H9 (cell line): ENCODE results near the gene CNOT4. TPM values are rescaled to one million over a fixed set of nuclear protein-coding genes. Genes with fewer than 3 reads are reported as not detected.

Source experiments
- DNase-seq: peaks from one replicate; pipeline ENCODE4 v3.0.0-alpha.2; 2017
- H2AFZ ChIP-seq: one replicate; pipeline ENCODE4 v1.6.1; 2013; ENCODE audit warnings: mild to moderate bottlenecking, low read length, control low read depth, moderate library complexity
- H2AK5ac ChIP-seq: 2 replicates; pipeline ENCODE4 v1.6.1; 2013; ENCODE audit warnings: low read length, control low read depth, mixed read lengths; ENCODE audit not compliant: insufficient read length
- H2BK120ac ChIP-seq: one replicate; pipeline ENCODE4 v1.6.1; 2013; ENCODE audit warnings: low read depth, mild to moderate bottlenecking, low read length, control low read depth, inconsistent platforms; ENCODE audit not compliant: poor library complexity, severe bottlenecking
- H2BK12ac ChIP-seq: 2 replicates; pipeline ENCODE4 v1.6.1; 2013; ENCODE audit warnings: low read length, control low read depth, mixed read lengths, low read depth; ENCODE audit not compliant: insufficient read length
- H2BK15ac ChIP-seq: 2 replicates; pipeline ENCODE4 v1.6.1; 2013; ENCODE audit warnings: low read depth, low read length, control low read depth
- H2BK20ac ChIP-seq: one replicate; pipeline ENCODE4 v1.6.1; 2013; ENCODE audit warnings: low read depth, mild to moderate bottlenecking, low read length, control low read depth, inconsistent platforms; ENCODE audit not compliant: poor library complexity, severe bottlenecking
- H2BK5ac ChIP-seq: 2 replicates; pipeline ENCODE4 v1.6.1; 2013; ENCODE audit warnings: low read length, control low read depth, mixed read lengths; ENCODE audit not compliant: insufficient read length
- H3K14ac ChIP-seq: 2 replicates; pipeline ENCODE4 v1.6.1; 2013; ENCODE audit warnings: low read length, control low read depth; ENCODE audit not compliant: insufficient read depth
- H3K18ac ChIP-seq: 2 replicates; pipeline ENCODE4 v1.6.1; 2013; ENCODE audit warnings: low read depth, mild to moderate bottlenecking, mixed read lengths, low read length, control low read depth; ENCODE audit not compliant: insufficient read length
- H3K23ac ChIP-seq: 2 replicates; pipeline ENCODE4 v1.6.1; 2013; ENCODE audit warnings: low read length, control low read depth, mixed read lengths, low read depth; ENCODE audit not compliant: insufficient read length
- H3K23me2 ChIP-seq: 2 replicates; pipeline ENCODE4 v1.6.1; 2013; ENCODE audit warnings: low read depth, mild to moderate bottlenecking, mixed read lengths, low read length, control low read depth; ENCODE audit not compliant: insufficient read length, poor library complexity, severe bottlenecking
- H3K27ac ChIP-seq: 2 replicates; pipeline ENCODE4 v1.5.1; 2013; ENCODE audit warnings: low read length, control low read depth, mixed read lengths, low read depth; ENCODE audit not compliant: insufficient read length
- H3K27me3 ChIP-seq: 2 replicates; pipeline ENCODE4 v1.6.1; 2013; ENCODE audit warnings: low read length, control low read depth, inconsistent platforms; ENCODE audit not compliant: insufficient read depth
- H3K4ac ChIP-seq: 2 replicates; pipeline ENCODE4 v1.6.1; 2013; ENCODE audit warnings: low read depth, mild to moderate bottlenecking, control low read depth, inconsistent platforms, low read length, moderate library complexity
- H3K4me1 ChIP-seq: 2 replicates; pipeline ENCODE4 v1.6.1; 2013; ENCODE audit warnings: low read length, control low read depth, inconsistent platforms; ENCODE audit not compliant: insufficient read depth
- H3K4me2 ChIP-seq: 2 replicates; pipeline ENCODE4 v1.6.1; 2013; ENCODE audit warnings: low read length, control low read depth, mixed read lengths; ENCODE audit not compliant: insufficient read length, insufficient read depth
- H3K56ac ChIP-seq: 2 replicates; pipeline ENCODE4 v1.6.1; 2013; ENCODE audit warnings: low read depth, mild to moderate bottlenecking, mixed read lengths, low read length, control low read depth; ENCODE audit not compliant: insufficient read length
- H3K79me1 ChIP-seq: 2 replicates; pipeline ENCODE4 v1.6.1; 2013; ENCODE audit warnings: low read depth, mild to moderate bottlenecking, moderate library complexity, low read length, control low read depth, inconsistent platforms; ENCODE audit not compliant: insufficient read depth, poor library complexity, severe bottlenecking
- H3K79me2 ChIP-seq: 2 replicates; pipeline ENCODE4 v1.6.1; 2013; ENCODE audit warnings: low read length, control low read depth, inconsistent platforms; ENCODE audit not compliant: insufficient read depth
- H3K9ac ChIP-seq: 2 replicates; pipeline ENCODE4 v1.6.1; 2013; ENCODE audit warnings: low read length, control low read depth, mixed read lengths; ENCODE audit not compliant: insufficient read length; ENCODE audit errors: extremely low read depth
- H3K9me3 ChIP-seq: one replicate; pipeline ENCODE4 v1.6.1; 2013; ENCODE audit warnings: low read depth, low read length, inconsistent platforms; ENCODE audit not compliant: control insufficient read depth
- H3T11ph ChIP-seq: one replicate; pipeline ENCODE4 v1.6.1; 2013; ENCODE audit warnings: mild to moderate bottlenecking, low read length, control low read depth, inconsistent platforms
- H4K20me1 ChIP-seq: one replicate; pipeline ENCODE4 v1.6.1; 2013; ENCODE audit not compliant: control insufficient read depth, insufficient read length, insufficient read depth
- H4K5ac ChIP-seq: 2 replicates; pipeline ENCODE4 v1.6.1; 2013; ENCODE audit warnings: low read depth, mild to moderate bottlenecking, mixed read lengths, low read length, control low read depth; ENCODE audit not compliant: insufficient read length
- H4K8ac ChIP-seq: replicated peaks from 2 replicates; pipeline ENCODE4 v1.6.1; 2013; ENCODE audit warnings: low read length, control low read depth, mixed read lengths, low read depth; ENCODE audit not compliant: insufficient read length
- H4K91ac ChIP-seq: 2 replicates; pipeline ENCODE4 v1.6.1; 2013; ENCODE audit warnings: low read depth, mild to moderate bottlenecking, moderate library complexity, mixed read lengths, low read length, control low read depth; ENCODE audit not compliant: insufficient read length
- H3K27ac Mint-ChIP-seq, 3 experiments: 2 replicates in 2 of 3; 3 replicates in 1 of 3; pipeline ENCODE4 v1.8.0; 2020 to 2021; ENCODE audit warnings: mixed read lengths in 3 of 3, mild to moderate bottlenecking in 1 of 3, moderate library complexity in 1 of 3
- H3K27me3 Mint-ChIP-seq: 2 replicates; pipeline ENCODE4 v1.8.0; 2021; ENCODE audit warnings: low read depth, mild to moderate bottlenecking, moderate library complexity, mixed read lengths
- H3K36me3 Mint-ChIP-seq, 3 experiments: 2 replicates in 2 of 3; 3 replicates in 1 of 3; pipeline ENCODE4 v1.8.0; 2020 to 2021; ENCODE audit warnings: low read depth in 3 of 3, mixed read lengths in 3 of 3; ENCODE audit not compliant: insufficient read depth in 1 of 3
- H3K4me1 Mint-ChIP-seq, 2 experiments: 2 replicates each; pipeline ENCODE4 v1.8.0; 2020; ENCODE audit warnings: mixed read lengths in 2 of 2
- H3K4me3 Mint-ChIP-seq, 2 experiments: 2 replicates in 1 of 2; 3 replicates in 1 of 2; pipeline ENCODE4 v1.8.0; 2020 to 2021; ENCODE audit warnings: mild to moderate bottlenecking in 2 of 2, mixed read lengths in 2 of 2, moderate library complexity in 1 of 2
- H3K9me3 Mint-ChIP-seq, 2 experiments: 2 replicates in 1 of 2; 3 replicates in 1 of 2; pipeline ENCODE4 v1.8.0; 2020; ENCODE audit warnings: mild to moderate bottlenecking in 2 of 2, mixed read lengths in 2 of 2, moderate library complexity in 1 of 2
- WGBS: extraction: QIAGEN DNeasy Blood & Tissue Kit; methylation state at CpG from one replicate; pipeline ENCODE4 v1.1.7; 2013; ENCODE audit warnings: missing lambda C conversion rate, low lambda C conversion rate, mixed read lengths; ENCODE audit not compliant: insufficient read length; ENCODE audit errors: extremely low coverage; 5-methylcytosine and 5-hydroxymethylcytosine counted together
- total RNA-seq: library from RNA; stranded (reverse); gene quantifications from 2 replicates; pipeline ENCODE4 v1.2.1, GENCODE V29; 2021
- TF ChIP-seq, protein P1 (sequence below): fragments of 200-600 bp; sonication (generic); conservative IDR thresholded peaks from 3 replicates; pipeline ENCODE4 v1.8.0; 2021; ENCODE audit warnings: antibody characterized with exemption, mild to moderate bottlenecking

CNOT4 gene
- total RNA-seq, 1 experiment from 2014 or later: 27.4 TPM

DNA sequence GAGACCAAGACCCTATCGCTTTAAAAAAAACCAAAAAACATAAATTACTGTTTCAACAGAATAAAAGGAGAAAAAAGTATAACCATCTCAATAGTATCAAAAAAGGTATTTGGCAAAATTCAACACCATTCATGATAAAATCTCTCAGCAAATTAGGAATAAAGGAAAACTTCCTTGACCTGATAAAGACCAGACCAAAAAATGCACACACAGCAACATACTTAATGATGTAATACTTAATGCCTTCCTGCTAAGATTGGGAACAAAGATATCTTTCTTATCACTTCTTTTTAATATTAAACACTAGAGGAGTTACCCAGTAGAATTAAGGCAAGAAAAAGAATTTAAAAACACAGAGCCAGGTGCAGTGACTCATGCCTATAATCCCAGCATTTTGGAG, 79.3 kb downstream of the CNOT4 start:
- Histone ChIP-seq H4K20me1 (no peaks in the 10 kb centered on the region), H3K27ac (no peak overlapping the region), H3K4me1 (peaks cover 2% of the 10 kb centered on the region; the same call in 1 of the 2 replicates), H2BK20ac (no peak overlapping the region), H2AFZ (no peak overlapping the region), H3K79me2 (peaks cover 1% of the 10 kb centered on the region; the same call in 1 of the 2 replicates), H3K4me2 (no peak overlapping the region), H2BK15ac (no peak overlapping the region), H3K23me2 (no peaks in the 10 kb centered on the region), H3K9ac (no peak overlapping the region), H2BK12ac (no peak overlapping the region), H3K18ac (no peak overlapping the region), H3K9me3 (no peaks in the 10 kb centered on the region), H3K14ac (no peak overlapping the region), H2BK120ac (no peak overlapping the region), H4K8ac (no peak overlapping the region), H3K23ac (no peak overlapping the region), H4K5ac (no peak overlapping the region), H4K91ac (no peak overlapping the region), H3K56ac (no peak overlapping the region), H2AK5ac (no peak overlapping the region), H3T11ph (no peak overlapping the region), H2BK5ac (no peak overlapping the region), H3K79me1 (peaks cover 9% of the 10 kb centered on the region), H3K27me3 (no peaks in the 10 kb centered on the region), H3K4ac (no peak overlapping the region)
- Mint-ChIP-seq H3K4me3 (no peak overlapping the region), H3K9me3 (peaks cover 3 to 5% of the 10 kb centered on the region in 2 experiments; a peak in 3 of 5 replicates), H3K27me3 (no peaks in the 10 kb centered on the region), H3K4me1 (peaks cover 10 to 18% of the 10 kb centered on the region in 2 experiments), H3K27ac (no peak overlapping the region), H3K36me3 (peaks cover 10 to 17% (median 14%) of the 10 kb centered on the region in 3 experiments; a peak in 6 of 7 replicates)
- DNase-seq: no peak
- WGBS: no CpG with 5 or more reads among the region's 1 CpG
- TF ChIP-seq, protein P1, sequence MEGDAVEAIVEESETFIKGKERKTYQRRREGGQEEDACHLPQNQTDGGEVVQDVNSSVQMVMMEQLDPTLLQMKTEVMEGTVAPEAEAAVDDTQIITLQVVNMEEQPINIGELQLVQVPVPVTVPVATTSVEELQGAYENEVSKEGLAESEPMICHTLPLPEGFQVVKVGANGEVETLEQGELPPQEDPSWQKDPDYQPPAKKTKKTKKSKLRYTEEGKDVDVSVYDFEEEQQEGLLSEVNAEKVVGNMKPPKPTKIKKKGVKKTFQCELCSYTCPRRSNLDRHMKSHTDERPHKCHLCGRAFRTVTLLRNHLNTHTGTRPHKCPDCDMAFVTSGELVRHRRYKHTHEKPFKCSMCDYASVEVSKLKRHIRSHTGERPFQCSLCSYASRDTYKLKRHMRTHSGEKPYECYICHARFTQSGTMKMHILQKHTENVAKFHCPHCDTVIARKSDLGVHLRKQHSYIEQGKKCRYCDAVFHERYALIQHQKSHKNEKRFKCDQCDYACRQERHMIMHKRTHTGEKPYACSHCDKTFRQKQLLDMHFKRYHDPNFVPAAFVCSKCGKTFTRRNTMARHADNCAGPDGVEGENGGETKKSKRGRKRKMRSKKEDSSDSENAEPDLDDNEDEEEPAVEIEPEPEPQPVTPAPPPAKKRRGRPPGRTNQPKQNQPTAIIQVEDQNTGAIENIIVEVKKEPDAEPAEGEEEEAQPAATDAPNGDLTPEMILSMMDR: no peak
